ENCODE measurements around the gene NAPB.

NAPB gene

GRCh38 chr20:23340524-23340923 lies 80.8 kb downstream of the NAPB start:
- Histone ChIP-seq H3K4me3 (ENCODE audit: low read length, poor library complexity, severe bottlenecking) (no peak overlapping the region), H3K9ac (ENCODE audit: low read depth, low read length, poor library complexity, severe bottlenecking) (no peak overlapping the region), H3K4me1 (ENCODE audit: insufficient read depth, low read length, poor library complexity, severe bottlenecking) (no peaks in the 10 kb centered on the region), H3K9me3 (ENCODE audit: insufficient read depth, low read depth, low read length) (no peaks in the 10 kb centered on the region), H3K79me2 (ENCODE audit: insufficient read depth, low read length) (no peaks in the 10 kb centered on the region), H4K20me1 (ENCODE audit: insufficient read depth, low read length, poor library complexity, severe bottlenecking) (no peaks in the 10 kb centered on the region), H3K27me3 (ENCODE audit: insufficient read depth, low read length, poor library complexity, severe bottlenecking) (no peaks in the 10 kb centered on the region), H3K4me2 (ENCODE audit: low read depth, low read length, poor library complexity, severe bottlenecking) (no peak overlapping the region), H3K36me3 (ENCODE audit: insufficient read depth, low read length) (no peaks in the 10 kb centered on the region), H2AFZ (ENCODE audit: low read length) (no peak overlapping the region), H3F3A (ENCODE audit: low read depth) (no peaks in the 10 kb centered on the region), H3K9me2 (replicated peaks; ENCODE audit: low read depth, low read length) (no peaks in the 10 kb centered on the region)
- no peak for TF ChIP-seq EZH2phosphoT487 (IDR thresholded peaks at IDR 0.05; ENCODE audit: borderline replicate concordance)
- TF ChIP-seq CTCF (conservative IDR thresholded peaks at IDR 0.05; ENCODE audit: low read length): peak; percentile 75

- Histone ChIP-seq H3K36me3 (ENCODE audit: insufficient read depth, low read length) (no peaks in the 10 kb centered on the region), H3K9me3 (ENCODE audit: insufficient read depth, low read depth, low read length) (no peaks in the 10 kb centered on the region), H3F3A (ENCODE audit: low read depth) (no peaks in the 10 kb centered on the region), H3K9ac (ENCODE audit: low read depth, low read length, poor library complexity, severe bottlenecking) (no peak overlapping the region), H2AFZ (ENCODE audit: low read length) (no peak overlapping the region), H3K79me2 (ENCODE audit: insufficient read depth, low read length) (no peaks in the 10 kb centered on the region), H3K4me3 (ENCODE audit: low read length, poor library complexity, severe bottlenecking) (no peak overlapping the region), H4K20me1 (ENCODE audit: insufficient read depth, low read length, poor library complexity, severe bottlenecking) (no peaks in the 10 kb centered on the region), H3K9me2 (replicated peaks; ENCODE audit: low read depth, low read length) (no peaks in the 10 kb centered on the region), H3K4me1 (ENCODE audit: insufficient read depth, low read length, poor library complexity, severe bottlenecking) (no peaks in the 10 kb centered on the region), H3K27me3 (ENCODE audit: insufficient read depth, low read length, poor library complexity, severe bottlenecking) (no peaks in the 10 kb centered on the region), H3K4me2 (ENCODE audit: low read depth, low read length, poor library complexity, severe bottlenecking) (no peak overlapping the region)
- no peak for TF ChIP-seq CTCF (conservative IDR thresholded peaks at IDR 0.05; ENCODE audit: low read length)
- TF ChIP-seq EZH2phosphoT487 (IDR thresholded peaks at IDR 0.05; ENCODE audit: borderline replicate concordance): no peak
Observed at GRCh38 chr20:23339986-23340385, 81.3 kb downstream of the NAPB start.

- Histone ChIP-seq H3K36me3 (ENCODE audit: insufficient read depth, low read length) (no peaks in the 10 kb centered on the region), H3K9me2 (replicated peaks; ENCODE audit: low read depth, low read length) (no peaks in the 10 kb centered on the region), H3F3A (ENCODE audit: low read depth) (no peaks in the 10 kb centered on the region), H3K4me2 (ENCODE audit: low read depth, low read length, poor library complexity, severe bottlenecking) (no peak overlapping the region), H3K9ac (ENCODE audit: low read depth, low read length, poor library complexity, severe bottlenecking) (no peak overlapping the region), H2AFZ (ENCODE audit: low read length) (no peak overlapping the region), H4K20me1 (ENCODE audit: insufficient read depth, low read length, poor library complexity, severe bottlenecking) (no peaks in the 10 kb centered on the region), H3K79me2 (ENCODE audit: insufficient read depth, low read length) (no peaks in the 10 kb centered on the region), H3K4me1 (ENCODE audit: insufficient read depth, low read length, poor library complexity, severe bottlenecking) (peaks cover under 1% of the 10 kb centered on the region), H3K4me3 (ENCODE audit: low read length, poor library complexity, severe bottlenecking) (no peak overlapping the region), H3K9me3 (ENCODE audit: insufficient read depth, low read depth, low read length) (no peaks in the 10 kb centered on the region), H3K27me3 (ENCODE audit: insufficient read depth, low read length, poor library complexity, severe bottlenecking) (no peaks in the 10 kb centered on the region)
- TF ChIP-seq CTCF (conservative IDR thresholded peaks at IDR 0.05; ENCODE audit: low read length) (no peak), EZH2phosphoT487 (IDR thresholded peaks at IDR 0.05; ENCODE audit: borderline replicate concordance) (no peak)
Observed at GRCh38 chr20:23337312-23337711, 84.0 kb downstream of the NAPB start.
